Ovary (tissue), 9 donors: ENCODE results near the gene GDA. TPM values are rescaled to one million over a fixed set of nuclear protein-coding genes. Genes with fewer than 3 reads are reported as not detected.

ENCODE experiments used
- DNase-seq, 5 donors: peaks; one replicate each; pipeline ENCODE4 v3.0.0-alpha.2; 2019 to 2020
- H3K27ac ChIP-seq, 2 donors: fragments of 200-600 bp; one replicate each; pipeline versions ENCODE4 v1.5.1 to v1.8.0; 2019 to 2022
- H3K27me3 ChIP-seq: fragments of 200-600 bp; one replicate; pipeline ENCODE4 v1.8.0; 2022
- H3K36me3 ChIP-seq: fragments of 200-600 bp; sonication (generic); one replicate; pipeline ENCODE4 v1.5.1; 2019
- H3K4me1 ChIP-seq: one replicate; pipeline ENCODE4 v1.8.1; 2013; ENCODE audit warnings: mild to moderate bottlenecking, moderate library complexity; ENCODE audit not compliant: insufficient read depth
- H3K4me3 ChIP-seq: fragments of 200-600 bp; sonication (generic); one replicate; pipeline ENCODE4 v1.5.1; 2017
- H3K9me3 ChIP-seq, 2 donors: fragments of 200-600 bp in 1 of 2; sonication (generic) in 1 of 2; one replicate each; pipeline versions ENCODE4 v1.5.1 to v1.8.1; 2013 to 2019; ENCODE audit warnings: mild to moderate bottlenecking in 1 of 2, moderate library complexity in 1 of 2
- EP300 ChIP-seq: sonication (generic); formaldehyde crosslinking; IDR thresholded peaks from one replicate; pipeline ENCODE4 v1.6.1; 2017; ENCODE audit warnings: antibody characterized with exemption
- POLR2A ChIP-seq: fragments of 450-650 bp; IDR thresholded peaks from one replicate; pipeline ENCODE4 v1.6.1; 2017; ENCODE audit warnings: antibody characterized with exemption, mild to moderate bottlenecking, moderate library complexity
- WGBS, 3 donors: extraction: QIAGEN DNeasy Blood & Tissue Kit in 1 of 3; methylation state at CpG; one replicate each; pipeline versions ENCODE4 v1.1.5 to v1.1.7; 2013 to 2017; 5-methylcytosine and 5-hydroxymethylcytosine counted together
- intact Hi-C, 4 donors: fragments of 100-400 bp; cut with DNase I; formaldehyde crosslinking; loops; one replicate each; pipeline versions ENCODE4 v1.11.0 to v1.15.1; 2022 to 2023
- polyA plus RNA-seq, 2 donors: library from polyadenylated mRNA; stranded (reverse); fragments of 200-250 nt in 1 of 2; fragments of 350-450 nt in 1 of 2; fragmentation: Illumina TruSeq in 1 of 2; extraction: RNeasy Lipid Tissue Mini Kit (QIAGEN cat#74804) in 1 of 2; gene quantifications; one replicate each; pipeline ENCODE4 v1.2.3, GENCODE V29; 2013 to 2014
- total RNA-seq, 7 donors: library from RNA; depleted of rRNA in 2 of 7; stranded (reverse); fragments of >200 nt in 2 of 7; fragmentation: NEBNext Ultra II Directional in 3 of 7; extraction: Animal tissue kit (Norgen Biotek cat#: 25700) in 3 of 7; gene quantifications; one replicate each; pipeline versions ENCODE4 v1.1.0 to v1.2.4, GENCODE V29; 2016 to 2023
- TF ChIP-seq, protein P1 (sequence below), 3 donors: fragments of 450-650 bp in 2 of 3; fragments of 200-600 bp in 1 of 3; IDR thresholded peaks; one replicate each; pipeline versions ENCODE4 v1.5.1 to v1.8.0; 2016 to 2022; ENCODE audit warnings: antibody characterized with exemption in 3 of 3, mild to moderate bottlenecking in 1 of 3
- donor health status: DM: no; HTN: no; CAD: no; lungs with moderate emphysema.
- donor health status: DM: no; HTN: no; CAD: no.
- donor health status: Bipolar disorder and iron deficiency.
- donor health status: DM: yes; HTN: yes; CAD: no.
- donor health status: DM: no; HTN: no; CAD: no.
- donor health status: DM: yes; HTN: yes; CAD: no.

The GDA gene
- total and polyA plus RNA-seq, 9 donors: 0.02 to 26.7 (median 0.31) TPM; not detected in 2

DNA sequence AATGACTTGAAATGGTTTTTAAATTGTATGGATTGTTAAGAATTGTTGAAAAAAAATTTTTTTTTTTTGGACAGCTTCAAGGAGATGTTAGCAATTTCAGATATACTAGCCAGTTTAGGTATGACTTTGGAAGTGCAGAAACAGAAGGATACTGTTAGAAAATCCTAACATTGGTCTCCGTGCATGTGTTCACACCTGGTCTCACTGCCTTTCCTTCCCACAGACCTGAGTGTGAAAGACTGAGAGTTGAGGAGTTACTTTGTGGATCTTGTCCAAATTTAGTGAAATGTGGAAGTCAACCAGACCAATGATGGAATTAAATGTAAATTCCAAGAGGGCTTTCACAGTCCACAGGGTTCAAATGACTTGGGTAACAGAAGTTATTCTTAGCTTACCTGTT is 102.3 kb downstream of the GDA start:
- intact Hi-C loops: no loop called here
- H3K36me3 ChIP-seq: no peaks in the 10 kb centered on the region
- H3K27ac ChIP-seq: no peak overlapping the region
- H3K4me1 ChIP-seq: no peaks in the 10 kb centered on the region
- H3K9me3 ChIP-seq: no peaks in the 10 kb centered on the region
- WGBS, 3 donors: 82 to 96% (median 84%) methylated on average over 1 of the region's 1 CpG
- H3K27me3 ChIP-seq: no peaks in the 10 kb centered on the region
- DNase-seq: no peak
- no peak overlapping the region for H3K4me3 ChIP-seq
- TF ChIP-seq EP300 (no peak), POLR2A (no peak)
- TF ChIP-seq, protein P1, sequence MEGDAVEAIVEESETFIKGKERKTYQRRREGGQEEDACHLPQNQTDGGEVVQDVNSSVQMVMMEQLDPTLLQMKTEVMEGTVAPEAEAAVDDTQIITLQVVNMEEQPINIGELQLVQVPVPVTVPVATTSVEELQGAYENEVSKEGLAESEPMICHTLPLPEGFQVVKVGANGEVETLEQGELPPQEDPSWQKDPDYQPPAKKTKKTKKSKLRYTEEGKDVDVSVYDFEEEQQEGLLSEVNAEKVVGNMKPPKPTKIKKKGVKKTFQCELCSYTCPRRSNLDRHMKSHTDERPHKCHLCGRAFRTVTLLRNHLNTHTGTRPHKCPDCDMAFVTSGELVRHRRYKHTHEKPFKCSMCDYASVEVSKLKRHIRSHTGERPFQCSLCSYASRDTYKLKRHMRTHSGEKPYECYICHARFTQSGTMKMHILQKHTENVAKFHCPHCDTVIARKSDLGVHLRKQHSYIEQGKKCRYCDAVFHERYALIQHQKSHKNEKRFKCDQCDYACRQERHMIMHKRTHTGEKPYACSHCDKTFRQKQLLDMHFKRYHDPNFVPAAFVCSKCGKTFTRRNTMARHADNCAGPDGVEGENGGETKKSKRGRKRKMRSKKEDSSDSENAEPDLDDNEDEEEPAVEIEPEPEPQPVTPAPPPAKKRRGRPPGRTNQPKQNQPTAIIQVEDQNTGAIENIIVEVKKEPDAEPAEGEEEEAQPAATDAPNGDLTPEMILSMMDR (IDR thresholded peaks at IDR 0.05): no peak

- no peaks in the 10 kb centered on the region for H3K36me3 ChIP-seq
- H3K4me3 ChIP-seq: no peak overlapping the region
- 12 to 21% (median 13%) methylated on average over 3 of the region's 3 CpGs for WGBS, 3 donors
- intact Hi-C loops: no loop called here
- H3K27me3 ChIP-seq: no peaks in the 10 kb centered on the region
- no peaks in the 10 kb centered on the region for H3K4me1 ChIP-seq
- DNase-seq: no peak
- no peak for TF ChIP-seq POLR2A
- TF ChIP-seq EP300: no peak
- TF ChIP-seq, protein P1 (IDR thresholded peaks at IDR 0.05): no peak
- no peaks in the 10 kb centered on the region for H3K9me3 ChIP-seq
- H3K27ac ChIP-seq: no peak overlapping the region
These were observed 105.8 kb downstream of the GDA start for GRCh38 chr9:72254901-72255545.

DNA sequence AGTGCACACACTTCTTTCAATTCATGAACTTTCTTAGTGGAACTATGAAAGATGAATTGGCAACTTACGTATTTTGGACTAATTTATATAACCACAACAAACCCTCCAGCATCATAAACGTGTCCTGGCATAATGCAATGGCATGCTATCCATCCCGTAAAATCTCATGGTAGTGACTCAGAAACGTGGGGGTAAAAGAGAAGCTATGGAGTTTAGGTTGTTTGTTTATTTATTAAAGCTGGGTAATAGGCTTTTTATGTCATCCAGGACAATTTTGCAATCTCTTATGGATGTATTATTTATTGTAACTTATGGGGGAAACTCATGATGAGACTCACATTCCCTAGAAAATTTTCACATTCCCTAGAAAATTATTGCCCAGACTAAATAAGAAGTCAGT is 106.3 kb downstream of the GDA start:
- TF ChIP-seq, protein P1 (IDR thresholded peaks at IDR 0.05): no peak
- TF ChIP-seq POLR2A: no peak
- TF ChIP-seq EP300: no peak
- WGBS, 3 donors: 79 to 83% (median 80%) methylated on average over 4 of the region's 4 CpGs
- no peaks in the 10 kb centered on the region for H3K4me1 ChIP-seq
- DNase-seq: no peak
- H3K9me3 ChIP-seq: no peaks in the 10 kb centered on the region
- intact Hi-C loops: no loop called here
- no peaks in the 10 kb centered on the region for H3K36me3 ChIP-seq
- no peaks in the 10 kb centered on the region for H3K27me3 ChIP-seq
- no peak overlapping the region for H3K4me3 ChIP-seq
- H3K27ac ChIP-seq: no peak overlapping the region

DNA sequence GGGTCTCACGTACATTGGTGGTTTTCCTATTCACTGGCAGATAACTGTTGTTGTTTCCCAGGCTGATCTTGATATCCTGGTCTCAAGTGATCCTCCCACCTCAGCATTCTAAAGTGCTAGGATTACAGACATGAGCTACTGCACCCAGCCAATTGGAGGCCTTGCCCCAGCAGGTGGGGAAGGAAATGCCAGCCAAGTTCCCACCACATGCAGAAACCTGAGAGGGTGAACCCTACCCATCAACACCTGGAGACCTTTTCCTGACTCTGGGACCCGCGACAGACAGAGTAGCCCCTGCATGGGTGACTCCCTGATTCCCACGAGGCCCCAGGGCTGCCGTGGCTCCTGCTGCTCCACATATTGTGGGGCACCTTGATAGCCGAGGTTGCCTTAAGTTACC is 107.7 kb downstream of the GDA start:
- H3K36me3 ChIP-seq: no peaks in the 10 kb centered on the region
- H3K9me3 ChIP-seq: no peaks in the 10 kb centered on the region
- DNase-seq: no peak
- H3K4me3 ChIP-seq: no peak overlapping the region
- no peaks in the 10 kb centered on the region for H3K27me3 ChIP-seq
- intact Hi-C loops: no loop called here
- H3K27ac ChIP-seq: no peak overlapping the region
- 82 to 86% (median 86%) methylated on average over 6 of the region's 6 CpGs for WGBS, 3 donors
- no peaks in the 10 kb centered on the region for H3K4me1 ChIP-seq
- TF ChIP-seq EP300: no peak
- TF ChIP-seq, protein P1 (IDR thresholded peaks at IDR 0.05): no peak
- no peak for TF ChIP-seq POLR2A
